HL-60 (cell line): ENCODE results near the gene OGFR.
A peak's percentile ranks its signal among the peaks of the same experiment; 100 is the strongest.

ENCODE experiments used
- DNase-seq, 2 experiments: peaks; one replicate each; pipeline ENCODE4 v3.0.0-alpha.2; 2010 to 2020; ENCODE audit warnings: low read depth in 1 of 2, low spot score in 1 of 2
- H3K27ac ChIP-seq: fragments of 250-450 bp; sonication (Bioruptor Pico); replicated peaks from 2 replicates; pipeline ENCODE4 v1.5.1; 2020; ENCODE audit warnings: mild to moderate bottlenecking, moderate library complexity
- H3K27me3 ChIP-seq: fragments of 250-450 bp; sonication (Bioruptor Pico); 2 replicates; pipeline ENCODE4 v1.5.1; 2021; ENCODE audit warnings: mild to moderate bottlenecking, moderate library complexity; ENCODE audit not compliant: insufficient read depth, poor library complexity, severe bottlenecking
- H3K4me3 ChIP-seq: replicated peaks from 2 replicates; pipeline ENCODE4 v1.5.1; 2011; ENCODE audit warnings: mild to moderate bottlenecking, control low read depth, low read length; ENCODE audit not compliant: insufficient read depth
- CTCF ChIP-seq: IDR thresholded peaks from one replicate; pipeline ENCODE4 v1.5.1; 2011; ENCODE audit warnings: low read length, control low read depth, inconsistent platforms; ENCODE audit not compliant: insufficient read depth
- GABPA ChIP-seq: IDR thresholded peaks from 2 replicates; pipeline ENCODE4 v1.6.1; 2012; ENCODE audit warnings: low read depth
- POLR2AphosphoS5 ChIP-seq: IDR thresholded peaks from 2 replicates; pipeline ENCODE4 v1.6.1; 2012; ENCODE audit warnings: low read depth
- SPI1 ChIP-seq: IDR thresholded peaks from 2 replicates; pipeline ENCODE4 v1.6.1; 2012; ENCODE audit warnings: low read depth, mild to moderate bottlenecking, borderline replicate concordance
- TF ChIP-seq, protein P1 (sequence below): IDR thresholded peaks from 2 replicates; pipeline ENCODE4 v1.6.1; 2012; ENCODE audit warnings: low read depth; ENCODE audit not compliant: insufficient replicate concordance

Gene OGFR

DNA sequence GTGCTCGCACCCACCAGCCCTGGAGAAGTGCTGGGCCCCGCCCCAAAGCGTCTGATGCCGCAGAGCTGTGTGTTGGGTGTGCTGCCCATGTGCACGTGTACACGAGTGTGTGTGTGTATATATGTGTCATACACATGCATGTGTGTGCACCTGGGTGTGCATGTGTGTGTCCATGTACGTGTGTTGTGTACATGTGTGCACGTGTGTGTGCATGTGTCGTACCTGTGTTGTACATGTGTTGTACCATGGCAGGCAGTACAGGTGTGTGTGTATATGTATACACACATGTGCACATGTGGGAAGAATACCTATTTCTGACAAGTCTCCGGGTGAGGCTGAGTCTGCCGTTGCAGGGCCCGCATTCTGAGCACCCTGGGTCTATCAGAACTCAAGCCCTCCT lies 14.6 kb upstream of the OGFR start:
- Histone ChIP-seq H3K4me3 (no peak overlapping the region), H3K27me3 (no peaks in the 10 kb centered on the region), H3K27ac (no peak overlapping the region)
- no peak for TF ChIP-seq SPI1
- TF ChIP-seq GABPA, result no peak
- no peak for TF ChIP-seq CTCF
- TF ChIP-seq, protein P1, sequence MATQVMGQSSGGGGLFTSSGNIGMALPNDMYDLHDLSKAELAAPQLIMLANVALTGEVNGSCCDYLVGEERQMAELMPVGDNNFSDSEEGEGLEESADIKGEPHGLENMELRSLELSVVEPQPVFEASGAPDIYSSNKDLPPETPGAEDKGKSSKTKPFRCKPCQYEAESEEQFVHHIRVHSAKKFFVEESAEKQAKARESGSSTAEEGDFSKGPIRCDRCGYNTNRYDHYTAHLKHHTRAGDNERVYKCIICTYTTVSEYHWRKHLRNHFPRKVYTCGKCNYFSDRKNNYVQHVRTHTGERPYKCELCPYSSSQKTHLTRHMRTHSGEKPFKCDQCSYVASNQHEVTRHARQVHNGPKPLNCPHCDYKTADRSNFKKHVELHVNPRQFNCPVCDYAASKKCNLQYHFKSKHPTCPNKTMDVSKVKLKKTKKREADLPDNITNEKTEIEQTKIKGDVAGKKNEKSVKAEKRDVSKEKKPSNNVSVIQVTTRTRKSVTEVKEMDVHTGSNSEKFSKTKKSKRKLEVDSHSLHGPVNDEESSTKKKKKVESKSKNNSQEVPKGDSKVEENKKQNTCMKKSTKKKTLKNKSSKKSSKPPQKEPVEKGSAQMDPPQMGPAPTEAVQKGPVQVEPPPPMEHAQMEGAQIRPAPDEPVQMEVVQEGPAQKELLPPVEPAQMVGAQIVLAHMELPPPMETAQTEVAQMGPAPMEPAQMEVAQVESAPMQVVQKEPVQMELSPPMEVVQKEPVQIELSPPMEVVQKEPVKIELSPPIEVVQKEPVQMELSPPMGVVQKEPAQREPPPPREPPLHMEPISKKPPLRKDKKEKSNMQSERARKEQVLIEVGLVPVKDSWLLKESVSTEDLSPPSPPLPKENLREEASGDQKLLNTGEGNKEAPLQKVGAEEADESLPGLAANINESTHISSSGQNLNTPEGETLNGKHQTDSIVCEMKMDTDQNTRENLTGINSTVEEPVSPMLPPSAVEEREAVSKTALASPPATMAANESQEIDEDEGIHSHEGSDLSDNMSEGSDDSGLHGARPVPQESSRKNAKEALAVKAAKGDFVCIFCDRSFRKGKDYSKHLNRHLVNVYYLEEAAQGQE, result no peak
- TF ChIP-seq POLR2AphosphoS5, result no peak
- DNase-seq, result no peak

GRCh38 chr20:62791301-62792181 lies 13.1 kb upstream of the OGFR start:
- Histone ChIP-seq H3K27me3 (no peaks in the 10 kb centered on the region), H3K4me3 (no peak overlapping the region), H3K27ac (no peak overlapping the region)
- TF ChIP-seq CTCF, result peak; percentile 90
- peak; percentile 22; the same call in 1 of the 2 replicates for TF ChIP-seq SPI1
- TF ChIP-seq, protein P1, result no peak
- 0 out of 2 replicates have a peak, but pooled peaks have one; percentile 26 for TF ChIP-seq GABPA
- no peak for TF ChIP-seq POLR2AphosphoS5
- DNase-seq, result peak; percentile 88 to 92

DNA sequence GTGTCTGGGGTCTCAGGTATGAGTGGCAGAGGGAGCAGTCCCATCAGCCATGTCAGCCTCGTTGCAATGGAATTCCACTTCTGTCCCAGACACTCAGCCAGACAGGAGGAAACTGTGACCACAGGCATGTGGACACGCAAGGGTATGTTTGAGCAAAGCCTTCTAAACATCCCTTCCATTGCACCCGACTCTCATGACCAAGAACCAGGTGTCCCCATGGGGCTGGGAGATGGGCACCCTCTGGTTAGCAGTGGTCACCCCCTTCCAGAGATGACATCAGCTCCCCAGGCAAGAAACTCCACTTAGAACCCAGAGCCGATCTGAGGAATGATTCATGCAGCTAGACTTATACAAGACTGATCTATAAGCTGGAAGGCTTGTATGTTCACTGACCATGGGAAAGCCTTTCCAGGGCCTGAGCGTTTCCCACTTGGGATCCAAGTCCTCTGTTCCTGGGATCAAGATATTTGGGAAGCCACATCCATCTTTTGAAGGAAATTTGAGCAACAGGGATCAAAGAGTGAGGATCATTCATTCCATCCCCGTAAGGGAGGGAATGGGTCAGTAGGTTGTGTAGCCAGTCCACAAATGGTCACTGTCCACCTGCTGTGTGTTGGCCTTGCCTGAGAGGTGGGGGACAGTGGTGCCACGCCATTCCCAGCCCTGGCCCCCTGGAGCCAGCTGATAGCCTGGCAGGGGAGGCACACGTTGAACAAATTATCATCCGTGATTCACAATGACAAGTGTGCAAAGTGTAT lies 12.3 kb upstream of the OGFR start:
- no peak for DNase-seq
- H3K27me3 ChIP-seq, result no peaks in the 10 kb centered on the region
- TF ChIP-seq SPI1, result no peak
- no peak for TF ChIP-seq POLR2AphosphoS5
- TF ChIP-seq, protein P1, result no peak
- no peak for TF ChIP-seq GABPA
- no peak for TF ChIP-seq CTCF
- no peak overlapping the region for H3K4me3 ChIP-seq
- H3K27ac ChIP-seq, result no peak overlapping the region
